HepG2 (cell line): ENCODE results near the gene ITGA2. TPM values are rescaled to one million over a fixed set of nuclear protein-coding genes. Genes with fewer than 3 reads are reported as not detected.

Source experiments
- ARNTL ChIP-seq: sonication (generic); formaldehyde crosslinking; IDR thresholded peaks from 2 replicates; pipeline ENCODE4 v1.4.0; 2020; ENCODE audit warnings: mild to moderate bottlenecking, missing genetic modification reagents
- BATF2 ChIP-seq: sonication (generic); formaldehyde crosslinking; IDR thresholded peaks from 2 replicates; pipeline ENCODE4 v1.8.0; 2022; ENCODE audit warnings: mild to moderate bottlenecking, missing genetic modification reagents, moderate library complexity
- BRD4 ChIP-seq: sonication (generic); formaldehyde crosslinking; IDR thresholded peaks from 2 replicates; pipeline ENCODE4 v1.4.0; 2020; ENCODE audit warnings: missing genetic modification reagents
- CREB1 ChIP-seq, 2 experiments: fragments of 450-650 bp in 1 of 2; IDR thresholded peaks; 2 replicates each; pipeline ENCODE4 v1.6.1; 2016 to 2017; ENCODE audit warnings: control low read depth in 1 of 2, mild to moderate bottlenecking in 1 of 2, missing compliant biosample characterization in 1 of 2, missing genetic modification characterization in 1 of 2
- CREB3 ChIP-seq: sonication (generic); formaldehyde crosslinking; IDR thresholded peaks from 2 replicates; pipeline ENCODE4 v1.5.0; 2020; ENCODE audit warnings: missing genetic modification reagents
- CSRNP1 ChIP-seq: sonication (generic); formaldehyde crosslinking; IDR thresholded peaks from 2 replicates; pipeline ENCODE4 v1.8.1; 2023; ENCODE audit warnings: mild to moderate bottlenecking, missing genetic modification reagents
- EP300 ChIP-seq, 3 experiments: sonication (generic) in 1 of 3; formaldehyde crosslinking in 1 of 3; IDR thresholded peaks; 2 replicates each; pipeline versions ENCODE4 v1.5.1 to v1.6.1; 2011 to 2020; ENCODE audit warnings: low read depth in 2 of 3, low read length in 2 of 3, borderline replicate concordance in 1 of 3, improper control_type of control experiment in 1 of 3, mild to moderate bottlenecking in 1 of 3, missing genetic modification reagents in 1 of 3, moderate library complexity in 1 of 3
- FOXK2 ChIP-seq: fragments of 450-650 bp; IDR thresholded peaks from 2 replicates; pipeline ENCODE4 v1.6.1; 2016
- GTF3A ChIP-seq: sonication (generic); formaldehyde crosslinking; conservative IDR thresholded peaks from 2 replicates; pipeline ENCODE4 v1.4.0; 2020; ENCODE audit warnings: mild to moderate bottlenecking, missing genetic modification reagents
- MIXL1 ChIP-seq: IDR thresholded peaks from 2 replicates; pipeline ENCODE4 v1.6.1; 2016
- MYNN ChIP-seq: sonication (generic); formaldehyde crosslinking; IDR thresholded peaks from 2 replicates; pipeline ENCODE4 v1.4.0; 2020; ENCODE audit warnings: mild to moderate bottlenecking, low read depth, missing genetic modification reagents
- NONO ChIP-seq, 2 experiments: fragments of 450-650 bp in 1 of 2; sonication (generic) in 1 of 2; formaldehyde crosslinking in 1 of 2; IDR thresholded peaks in 1 of 2; conservative IDR thresholded peaks in 1 of 2; 2 replicates each; pipeline versions ENCODE4 v1.6.1 to v1.8.0; 2017 to 2022; ENCODE audit warnings: mild to moderate bottlenecking in 1 of 2, missing genetic modification reagents in 1 of 2, moderate library complexity in 1 of 2
- NPAS2 ChIP-seq: sonication (generic); formaldehyde crosslinking; IDR thresholded peaks from 2 replicates; pipeline ENCODE4 v1.8.0; 2022; ENCODE audit warnings: mild to moderate bottlenecking, missing genetic modification reagents, borderline replicate concordance
- SMARCE1 ChIP-seq: fragments of 450-650 bp; IDR thresholded peaks from 2 replicates; pipeline ENCODE4 v1.6.1; 2017; ENCODE audit warnings: borderline replicate concordance
- SOX13 ChIP-seq, 3 experiments: fragments of 450-650 bp in 1 of 3; sonication (generic) in 1 of 3; formaldehyde crosslinking in 1 of 3; IDR thresholded peaks in 2 of 3; conservative IDR thresholded peaks in 1 of 3; 2 replicates each; pipeline versions ENCODE4 v1.5.0 to v1.6.1; 2016 to 2020; ENCODE audit warnings: antibody characterized with exemption in 1 of 3, mild to moderate bottlenecking in 1 of 3, missing compliant biosample characterization in 1 of 3, missing genetic modification reagents in 1 of 3, moderate library complexity in 1 of 3
- ZMAT5 ChIP-seq: sonication (generic); formaldehyde crosslinking; IDR thresholded peaks from 2 replicates; pipeline ENCODE4 v1.5.0; 2020; ENCODE audit warnings: mild to moderate bottlenecking, low read depth, missing genetic modification reagents, borderline replicate concordance
- ZNF207 ChIP-seq: fragments of 450-650 bp; IDR thresholded peaks from 2 replicates; pipeline ENCODE4 v1.6.1; 2016; ENCODE audit warnings: antibody characterized with exemption, borderline replicate concordance
- ZNF331 ChIP-seq: sonication (generic); formaldehyde crosslinking; IDR thresholded peaks from 2 replicates; pipeline ENCODE4 v1.4.0; 2020; ENCODE audit warnings: missing genetic modification reagents
- ZNF350 ChIP-seq: sonication (generic); formaldehyde crosslinking; IDR thresholded peaks from 2 replicates; pipeline ENCODE4 v1.4.0; 2020; ENCODE audit warnings: mild to moderate bottlenecking, low read depth, missing genetic modification reagents, borderline replicate concordance
- ZNF562 ChIP-seq: sonication (generic); formaldehyde crosslinking; IDR thresholded peaks from 2 replicates; pipeline ENCODE4 v1.8.0; 2022; ENCODE audit warnings: missing genetic modification reagents, borderline replicate concordance
- ZNF747 ChIP-seq: sonication (generic); formaldehyde crosslinking; IDR thresholded peaks from 2 replicates; pipeline ENCODE4 v1.8.1; 2023; ENCODE audit warnings: missing genetic modification reagents, mild to moderate bottlenecking, borderline replicate concordance
- polyA plus RNA-seq, 8 experiments: library from polyadenylated mRNA; depleted of rRNA in 3 of 8; stranded (reverse) in 7 of 8; unstranded in 1 of 8; fragments of >200 nt; fragmentation: Illumina TruSeq in 4 of 8; extraction: Trizol in 4 of 8; gene quantifications; 2 replicates each; pipeline versions ENCODE4 v1.2.1 to v1.2.3, GENCODE V29; 2011 to 2016; ENCODE audit warnings: low read depth in 4 of 8, missing spikeins in 1 of 8, mixed read lengths in 1 of 8; ENCODE audit not compliant: insufficient read depth in 1 of 8
- total RNA-seq, 5 experiments: library from RNA; depleted of rRNA; stranded (reverse); fragments of >200 nt; fragmentation: Illumina TruSeq; extraction: Trizol; gene quantifications; 2 replicates each; pipeline ENCODE4 v1.2.3, GENCODE V29; 2016; ENCODE audit warnings: low read depth in 1 of 5
- TF ChIP-seq, protein P1 (sequence below): sonication (generic); formaldehyde crosslinking; IDR thresholded peaks from 2 replicates; pipeline ENCODE4 v1.4.0; 2020; ENCODE audit warnings: missing genetic modification reagents

ITGA2 gene
- total and polyA plus RNA-seq, 2 of the 13 experiments (the other 11 are each of a cell fraction or from before 2014, with no cell fraction given), result 15.8 to 58.3 TPM

DNA sequence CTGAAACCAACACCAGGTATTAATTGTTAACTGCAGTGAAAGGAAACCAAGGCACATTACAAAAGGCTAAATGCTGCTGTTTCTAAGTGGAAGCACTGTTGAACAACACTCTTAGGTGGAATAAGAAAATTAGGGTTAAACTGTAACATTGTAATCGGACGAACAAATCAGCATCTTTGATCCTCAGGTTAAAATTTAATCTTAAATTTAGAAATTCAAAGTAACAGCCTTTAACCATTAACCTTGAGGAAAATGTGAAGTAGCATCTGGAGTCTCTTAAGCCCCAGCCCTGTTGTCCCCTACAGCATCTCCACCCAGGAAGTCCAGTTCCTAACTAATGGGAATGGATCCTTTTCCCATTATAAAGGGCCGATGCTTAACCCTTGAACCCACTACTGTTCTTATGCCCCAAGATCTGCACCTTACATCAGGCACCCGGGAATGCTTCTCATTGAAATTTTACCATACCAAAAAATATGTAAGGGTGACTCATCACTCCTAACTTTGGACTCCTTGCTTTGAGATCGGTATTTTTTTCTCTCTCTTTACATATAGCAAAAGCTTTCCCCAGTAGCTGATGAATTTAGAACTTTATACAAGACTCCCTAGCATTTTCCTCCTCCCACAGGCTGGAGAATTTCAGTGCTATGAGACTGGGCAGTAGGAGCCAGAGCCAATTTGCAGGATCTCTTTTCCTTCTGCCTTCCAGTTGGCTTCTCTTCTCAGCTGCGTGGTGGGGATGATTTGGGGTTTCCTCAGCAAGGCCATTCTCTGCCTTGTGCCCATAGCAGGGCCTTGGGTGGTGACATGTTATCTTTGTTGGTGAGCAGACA is 32.0 kb upstream of the ITGA2 start (continued):
- no peak for TF ChIP-seq CREB3 (CRISPR knock-in tag)
- no peak for TF ChIP-seq ZNF562 (CRISPR knock-in tag)
- no peak for TF ChIP-seq CSRNP1
- no peak for TF ChIP-seq ZMAT5 (CRISPR knock-in tag)
- no peak; the same call in 1 of the 2 replicates for TF ChIP-seq SOX13 (IDR thresholded peaks at IDR 0.05)
- peak in 1 of 2 experiments; percentile 76; a peak in 2 of 4 replicates for TF ChIP-seq SOX13 (CRISPR knock-in tag; conservative IDR thresholded peaks at IDR 0.05 in 1 of 2, IDR thresholded peaks at IDR 0.05 in 1 of 2)
- TF ChIP-seq ZNF350 (CRISPR knock-in tag), result no peak
- no peak for TF ChIP-seq ZNF207
- TF ChIP-seq CREB1 (IDR thresholded peaks at IDR 0.05), result no peak
- no peak for TF ChIP-seq CREB1 (CRISPR knock-in tag; IDR thresholded peaks at IDR 0.05)
- no peak for TF ChIP-seq FOXK2
- TF ChIP-seq NPAS2 (CRISPR knock-in tag), result no peak
- no peak for TF ChIP-seq ZNF331 (CRISPR knock-in tag)
- no peak for TF ChIP-seq ZNF747 (CRISPR knock-in tag)
- TF ChIP-seq BATF2 (CRISPR knock-in tag), result no peak
- no peak for TF ChIP-seq SMARCE1
- no peak for TF ChIP-seq NONO (IDR thresholded peaks at IDR 0.05)
- TF ChIP-seq NONO (CRISPR knock-in tag; conservative IDR thresholded peaks at IDR 0.05), result no peak
- peak in 1 of 2 experiments; percentile 36; a peak in 1 of 4 replicates for TF ChIP-seq EP300 (IDR thresholded peaks at IDR 0.05; ENCODE audit: low read depth in 2 of 2, low read length in 2 of 2)
- peak; percentile 34; the same call in 1 of the 2 replicates for TF ChIP-seq EP300 (CRISPR knock-in tag; IDR thresholded peaks at IDR 0.05; ENCODE audit: borderline replicate concordance)
- TF ChIP-seq MIXL1 (CRISPR knock-in tag), result no peak
- TF ChIP-seq GTF3A (CRISPR knock-in tag), result no peak
- TF ChIP-seq, protein P1, sequence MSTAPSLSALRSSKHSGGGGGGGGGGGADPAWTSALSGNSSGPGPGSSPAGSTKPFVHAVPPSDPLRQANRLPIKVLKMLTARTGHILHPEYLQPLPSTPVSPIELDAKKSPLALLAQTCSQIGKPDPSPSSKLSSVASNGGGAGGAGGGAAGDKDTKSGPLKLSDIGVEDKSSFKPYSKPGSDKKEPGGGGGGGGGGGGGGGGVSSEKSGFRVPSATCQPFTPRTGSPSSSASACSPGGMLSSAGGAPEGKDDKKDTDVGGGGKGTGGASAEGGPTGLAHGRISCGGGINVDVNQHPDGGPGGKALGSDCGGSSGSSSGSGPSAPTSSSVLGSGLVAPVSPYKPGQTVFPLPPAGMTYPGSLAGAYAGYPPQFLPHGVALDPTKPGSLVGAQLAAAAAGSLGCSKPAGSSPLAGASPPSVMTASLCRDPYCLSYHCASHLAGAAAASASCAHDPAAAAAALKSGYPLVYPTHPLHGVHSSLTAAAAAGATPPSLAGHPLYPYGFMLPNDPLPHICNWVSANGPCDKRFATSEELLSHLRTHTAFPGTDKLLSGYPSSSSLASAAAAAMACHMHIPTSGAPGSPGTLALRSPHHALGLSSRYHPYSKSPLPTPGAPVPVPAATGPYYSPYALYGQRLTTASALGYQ (CRISPR knock-in tag), result no peak
- no peak for TF ChIP-seq MYNN (CRISPR knock-in tag)
- no peak for TF ChIP-seq ARNTL (CRISPR knock-in tag)
- TF ChIP-seq BRD4 (CRISPR knock-in tag), result no peak
